ENCODE data around the gene PITPNB. TPM values are rescaled to one million over a fixed set of nuclear protein-coding genes. Genes with fewer than 3 reads are reported as not detected.

PITPNB gene
- polyA plus RNA-seq, 2 donors = 22.1 to 39.8 TPM

- H3K27ac ChIP-seq (ENCODE audit: low read depth in 2 of 2, low read length in 1 of 2) = no peak overlapping the region
- 87 to 88% methylated on average over 3 of the region's 3 CpGs for WGBS, 2 donors
- H3K36me3 ChIP-seq (ENCODE audit: control insufficient read depth in 2 of 2, insufficient read depth in 2 of 2, low read length in 1 of 2) = no peaks in the 10 kb centered on the region
- H3K9me3 ChIP-seq (ENCODE audit: control insufficient read depth in 2 of 2, insufficient read depth in 1 of 2, low read depth in 1 of 2, low read length in 1 of 2) = no peaks in the 10 kb centered on the region
- H3K4me1 ChIP-seq (ENCODE audit: control insufficient read depth in 2 of 2, insufficient read depth in 2 of 2, low read length in 1 of 2) = no peaks in the 10 kb centered on the region
- no peaks in the 10 kb centered on the region for H3K27me3 ChIP-seq (ENCODE audit: control insufficient read depth in 1 of 2, insufficient read depth in 2 of 2, low read length in 2 of 2)
- no peak overlapping the region for H3K4me3 ChIP-seq (ENCODE audit: low read depth in 1 of 2, low read length in 2 of 2)
Observed at GRCh38 chr22:27829620-27830019, 89.4 kb downstream of the PITPNB start.

GRCh38 chr22:27827604-27828587, 91.2 kb downstream of the PITPNB start:
- Histone ChIP-seq H3K9me3 (ENCODE audit: control insufficient read depth in 2 of 2, insufficient read depth in 1 of 2, low read depth in 1 of 2, low read length in 1 of 2) (no peaks in the 10 kb centered on the region), H3K4me1 (ENCODE audit: control insufficient read depth in 2 of 2, insufficient read depth in 2 of 2, low read length in 1 of 2) (no peaks in the 10 kb centered on the region), H3K4me3 (ENCODE audit: low read depth in 1 of 2, low read length in 2 of 2) (no peak overlapping the region), H3K27ac (ENCODE audit: low read depth in 2 of 2, low read length in 1 of 2) (no peak overlapping the region), H3K27me3 (ENCODE audit: control insufficient read depth in 1 of 2, insufficient read depth in 2 of 2, low read length in 2 of 2) (no peaks in the 10 kb centered on the region), H3K36me3 (ENCODE audit: control insufficient read depth in 2 of 2, insufficient read depth in 2 of 2, low read length in 1 of 2) (no peaks in the 10 kb centered on the region)
- WGBS, 2 donors = 83 to 88% methylated on average over 23 of the region's 23 CpGs

- Histone ChIP-seq H3K4me1 (ENCODE audit: control insufficient read depth in 2 of 2, insufficient read depth in 2 of 2, low read length in 1 of 2) (no peaks in the 10 kb centered on the region), H3K27me3 (ENCODE audit: control insufficient read depth in 1 of 2, insufficient read depth in 2 of 2, low read length in 2 of 2) (no peaks in the 10 kb centered on the region), H3K27ac (ENCODE audit: low read depth in 2 of 2, low read length in 1 of 2) (no peak overlapping the region), H3K4me3 (ENCODE audit: low read depth in 1 of 2, low read length in 2 of 2) (no peak overlapping the region), H3K9me3 (ENCODE audit: control insufficient read depth in 2 of 2, insufficient read depth in 1 of 2, low read depth in 1 of 2, low read length in 1 of 2) (no peaks in the 10 kb centered on the region), H3K36me3 (ENCODE audit: control insufficient read depth in 2 of 2, insufficient read depth in 2 of 2, low read length in 1 of 2) (no peaks in the 10 kb centered on the region)
- WGBS, 2 donors = 92 to 94% methylated on average over 6 of the region's 6 CpGs
Observed at GRCh38 chr22:27825174-27825573, 93.9 kb downstream of the PITPNB start.

DNA sequence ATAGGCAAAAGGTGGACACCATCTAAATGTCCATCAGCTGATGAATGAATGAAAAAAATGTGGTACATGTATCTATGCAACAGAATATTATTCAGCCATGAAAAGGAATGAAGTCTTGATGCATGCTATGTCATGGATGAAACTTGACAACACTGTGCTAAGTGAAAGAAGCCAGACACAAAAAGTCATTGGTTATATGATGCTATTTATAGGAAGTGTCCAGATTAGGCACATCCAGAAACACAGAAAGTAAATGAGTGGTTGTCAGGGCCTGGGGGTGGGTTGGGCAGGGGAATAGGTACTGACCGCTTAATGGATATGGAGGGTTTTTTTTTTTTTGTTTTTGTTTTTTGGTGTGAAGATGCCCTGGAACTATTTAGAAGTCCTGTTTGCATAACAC, 95.8 kb downstream of the PITPNB start:
- H3K9me3 ChIP-seq (ENCODE audit: control insufficient read depth in 2 of 2, insufficient read depth in 1 of 2, low read depth in 1 of 2, low read length in 1 of 2) = no peaks in the 10 kb centered on the region
- WGBS, 2 donors = 90 to 93% methylated on average over 1 of the region's 1 CpG
- no peak overlapping the region for H3K27ac ChIP-seq (ENCODE audit: low read depth in 2 of 2, low read length in 1 of 2)
- no peaks in the 10 kb centered on the region for H3K4me1 ChIP-seq (ENCODE audit: control insufficient read depth in 2 of 2, insufficient read depth in 2 of 2, low read length in 1 of 2)
- H3K27me3 ChIP-seq (ENCODE audit: control insufficient read depth in 1 of 2, insufficient read depth in 2 of 2, low read length in 2 of 2) = no peaks in the 10 kb centered on the region
- no peaks in the 10 kb centered on the region for H3K36me3 ChIP-seq (ENCODE audit: control insufficient read depth in 2 of 2, insufficient read depth in 2 of 2, low read length in 1 of 2)
- H3K4me3 ChIP-seq (ENCODE audit: low read depth in 1 of 2, low read length in 2 of 2) = no peak overlapping the region

- WGBS, 2 donors = 61 to 68% methylated on average over 22 of the region's 22 CpGs
Observed at GRCh38 chr22:27820896-27821866, 97.9 kb downstream of the PITPNB start.

DNA sequence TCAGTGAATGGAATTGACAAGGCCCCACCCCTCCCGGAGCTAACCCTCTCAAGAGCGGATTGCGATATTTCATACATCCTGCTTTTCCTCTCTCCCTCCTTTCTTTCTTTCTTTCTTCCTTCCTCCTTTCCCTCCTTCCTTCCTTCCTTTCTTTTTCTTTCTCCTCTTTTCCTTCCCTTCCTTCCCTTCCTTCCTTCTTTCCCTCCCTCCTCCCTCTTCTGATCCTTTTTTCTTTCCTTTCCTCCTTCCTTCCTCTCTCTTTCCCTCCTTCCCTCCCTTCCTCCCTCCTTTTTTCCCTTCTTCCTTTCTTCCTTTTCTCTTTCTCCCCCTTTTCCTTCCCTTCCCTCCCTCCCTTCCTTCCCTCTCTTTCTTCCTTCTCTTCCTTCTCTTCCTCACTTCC, 102.5 kb downstream of the PITPNB start:
- no peak overlapping the region for H3K4me3 ChIP-seq (ENCODE audit: low read depth in 1 of 2, low read length in 2 of 2)
- no peaks in the 10 kb centered on the region for H3K9me3 ChIP-seq (ENCODE audit: control insufficient read depth in 2 of 2, insufficient read depth in 1 of 2, low read depth in 1 of 2, low read length in 1 of 2)
- no peaks in the 10 kb centered on the region for H3K36me3 ChIP-seq (ENCODE audit: control insufficient read depth in 2 of 2, insufficient read depth in 2 of 2, low read length in 1 of 2)
- H3K27me3 ChIP-seq (ENCODE audit: control insufficient read depth in 1 of 2, insufficient read depth in 2 of 2, low read length in 2 of 2) = no peaks in the 10 kb centered on the region
- WGBS, 2 donors = 85 to 92% methylated on average over 3 of the region's 3 CpGs
- H3K4me1 ChIP-seq (ENCODE audit: control insufficient read depth in 2 of 2, insufficient read depth in 2 of 2, low read length in 1 of 2) = peaks cover 0 to 4% of the 10 kb centered on the region in 2 donors
- no peak overlapping the region for H3K27ac ChIP-seq (ENCODE audit: low read depth in 2 of 2, low read length in 1 of 2)

More at GRCh38 chr22:27820896-27821866, 97.9 kb downstream of the PITPNB start:
- Histone ChIP-seq H3K4me1 (ENCODE audit: control insufficient read depth in 2 of 2, insufficient read depth in 2 of 2, low read length in 1 of 2) (no peaks in the 10 kb centered on the region), H3K27me3 (ENCODE audit: control insufficient read depth in 1 of 2, insufficient read depth in 2 of 2, low read length in 2 of 2) (no peaks in the 10 kb centered on the region), H3K27ac (ENCODE audit: low read depth in 2 of 2, low read length in 1 of 2) (no peak overlapping the region), H3K9me3 (ENCODE audit: control insufficient read depth in 2 of 2, insufficient read depth in 1 of 2, low read depth in 1 of 2, low read length in 1 of 2) (no peaks in the 10 kb centered on the region), H3K4me3 (ENCODE audit: low read depth in 1 of 2, low read length in 2 of 2) (no peak overlapping the region), H3K36me3 (ENCODE audit: control insufficient read depth in 2 of 2, insufficient read depth in 2 of 2, low read length in 1 of 2) (no peaks in the 10 kb centered on the region)

DNA sequence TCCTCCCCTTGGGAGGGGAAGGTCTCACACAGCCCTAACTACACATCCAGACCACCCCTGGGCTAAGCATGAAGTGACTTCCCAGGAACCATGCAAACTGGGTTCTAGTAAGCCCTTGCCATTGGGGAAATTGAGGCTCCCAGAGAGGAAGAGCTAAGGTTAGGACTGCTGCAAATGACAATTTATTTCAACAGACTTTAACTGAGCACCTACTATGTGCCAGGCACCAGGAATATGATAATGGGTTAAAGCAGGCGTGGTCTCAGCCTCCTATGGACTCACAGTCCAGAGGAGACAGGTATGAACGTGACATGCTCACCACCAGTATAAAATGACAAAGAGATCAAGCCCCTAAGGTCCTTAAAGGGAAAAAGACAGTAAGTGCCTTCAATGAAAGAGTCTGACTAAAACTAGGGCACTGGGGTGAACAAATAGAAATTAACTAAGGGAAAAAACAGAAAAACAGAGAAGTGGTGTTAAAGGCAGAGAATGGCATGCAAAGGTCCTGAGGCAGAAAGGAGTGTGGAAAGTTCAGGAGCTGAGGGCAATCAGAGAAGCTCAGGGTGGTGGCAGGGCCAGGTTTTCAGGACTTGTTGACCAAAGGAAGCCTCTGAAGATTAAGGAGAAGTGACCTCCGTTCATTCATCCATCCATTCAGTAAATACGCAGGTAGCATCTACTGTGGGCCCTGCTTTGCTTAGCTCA, 103.1 kb downstream of the PITPNB start:
- WGBS, 2 donors = 84 to 85% methylated on average over 4 of the region's 4 CpGs

GRCh38 chr22:27814993-27815392, 104.1 kb downstream of the PITPNB start:
- WGBS, 2 donors = 84 to 85% methylated on average over 6 of the region's 6 CpGs
- no peak overlapping the region for H3K27ac ChIP-seq (ENCODE audit: low read depth in 2 of 2, low read length in 1 of 2)

More for the DNA sequence above, 103.1 kb downstream of the PITPNB start:
- H3K4me3 ChIP-seq (ENCODE audit: low read depth in 1 of 2, low read length in 2 of 2) = no peak overlapping the region
- H3K36me3 ChIP-seq (ENCODE audit: control insufficient read depth in 2 of 2, insufficient read depth in 2 of 2, low read length in 1 of 2) = no peaks in the 10 kb centered on the region
- no peak overlapping the region for H3K27ac ChIP-seq (ENCODE audit: low read depth in 2 of 2, low read length in 1 of 2)
- no peaks in the 10 kb centered on the region for H3K9me3 ChIP-seq (ENCODE audit: control insufficient read depth in 2 of 2, insufficient read depth in 1 of 2, low read depth in 1 of 2, low read length in 1 of 2)
- H3K27me3 ChIP-seq (ENCODE audit: control insufficient read depth in 1 of 2, insufficient read depth in 2 of 2, low read length in 2 of 2) = no peaks in the 10 kb centered on the region
- H3K4me1 ChIP-seq (ENCODE audit: control insufficient read depth in 2 of 2, insufficient read depth in 2 of 2, low read length in 1 of 2) = peaks cover 0 to 5% of the 10 kb centered on the region in 2 donors

GRCh38 chr22:27811778-27812177, 107.3 kb downstream of the PITPNB start:
- H3K27me3 ChIP-seq (ENCODE audit: control insufficient read depth in 1 of 2, insufficient read depth in 2 of 2, low read length in 2 of 2) = no peaks in the 10 kb centered on the region
- H3K27ac ChIP-seq (ENCODE audit: low read depth in 2 of 2, low read length in 1 of 2) = no peak overlapping the region
- H3K36me3 ChIP-seq (ENCODE audit: control insufficient read depth in 2 of 2, insufficient read depth in 2 of 2, low read length in 1 of 2) = no peaks in the 10 kb centered on the region
- WGBS, 2 donors = 96 to 99% methylated on average over 3 of the region's 3 CpGs
- H3K9me3 ChIP-seq (ENCODE audit: control insufficient read depth in 2 of 2, insufficient read depth in 1 of 2, low read depth in 1 of 2, low read length in 1 of 2) = no peaks in the 10 kb centered on the region
- no peak overlapping the region for H3K4me3 ChIP-seq (ENCODE audit: low read depth in 1 of 2, low read length in 2 of 2)
- H3K4me1 ChIP-seq (ENCODE audit: control insufficient read depth in 2 of 2, insufficient read depth in 2 of 2, low read length in 1 of 2) = peaks cover 3 to 11% of the 10 kb centered on the region in 2 donors

More at GRCh38 chr22:27814993-27815392, 104.1 kb downstream of the PITPNB start:
- no peak overlapping the region for H3K4me3 ChIP-seq (ENCODE audit: low read depth in 1 of 2, low read length in 2 of 2)
- peaks cover 3 to 11% of the 10 kb centered on the region in 2 donors for H3K4me1 ChIP-seq (ENCODE audit: control insufficient read depth in 2 of 2, insufficient read depth in 2 of 2, low read length in 1 of 2)
- H3K36me3 ChIP-seq (ENCODE audit: control insufficient read depth in 2 of 2, insufficient read depth in 2 of 2, low read length in 1 of 2) = no peaks in the 10 kb centered on the region
- no peaks in the 10 kb centered on the region for H3K9me3 ChIP-seq (ENCODE audit: control insufficient read depth in 2 of 2, insufficient read depth in 1 of 2, low read depth in 1 of 2, low read length in 1 of 2)
- H3K27me3 ChIP-seq (ENCODE audit: control insufficient read depth in 1 of 2, insufficient read depth in 2 of 2, low read length in 2 of 2) = no peaks in the 10 kb centered on the region
